HG03342 (cell line): ENCODE measurements around the gene FAM114A2.
A peak's percentile ranks its signal among the peaks of the same experiment; 100 is the strongest.

Experiments
- ATAC-seq: cut with Tn5 transposase; IDR thresholded peaks from one replicate; pipeline ENCODE4 v1.9.1; 2021; ENCODE audit warnings: mild to moderate bottlenecking, moderate library complexity; ENCODE audit not compliant: unreplicated experiment

FAM114A2 gene

DNA sequence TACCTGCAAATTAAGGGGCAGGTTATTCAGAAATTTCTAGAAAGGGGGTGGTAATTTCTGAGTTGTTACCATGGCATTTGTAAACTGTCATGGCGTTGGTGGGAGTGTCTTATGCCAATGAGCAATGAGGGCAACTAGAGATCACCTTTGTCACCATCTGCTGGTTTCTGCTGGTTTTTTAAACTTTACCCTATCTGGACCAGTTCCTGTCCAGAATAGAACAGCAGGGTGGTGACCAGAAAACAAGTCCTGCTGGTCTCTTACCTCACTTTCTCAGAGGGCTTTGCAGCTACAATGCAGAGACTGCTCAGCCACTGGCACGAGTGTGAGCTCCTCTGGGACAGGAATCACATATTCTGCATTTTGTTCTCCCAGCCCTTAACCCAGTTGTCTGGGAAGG lies 51.4 kb downstream of the FAM114A2 start:
- no peak for ATAC-seq

DNA sequence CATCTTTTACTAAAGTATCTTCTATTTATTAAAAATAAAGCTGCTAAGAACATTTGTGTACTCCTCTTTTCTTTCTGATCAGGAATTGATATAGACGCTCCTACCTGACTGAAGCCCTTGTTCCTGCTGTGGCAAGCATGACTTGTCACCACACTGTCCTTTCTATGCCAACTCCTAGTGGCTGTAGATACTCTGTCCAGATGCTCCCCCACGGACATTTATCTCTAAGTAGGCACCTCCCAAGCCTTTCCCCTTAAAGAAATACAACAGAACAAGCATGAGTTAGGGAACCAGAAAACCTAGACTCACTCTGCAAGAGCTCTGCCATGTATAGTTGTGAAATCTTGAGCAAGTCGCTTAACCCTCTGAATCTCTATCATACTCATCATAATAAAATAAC lies 53.2 kb downstream of the FAM114A2 start:
- no peak for ATAC-seq

DNA sequence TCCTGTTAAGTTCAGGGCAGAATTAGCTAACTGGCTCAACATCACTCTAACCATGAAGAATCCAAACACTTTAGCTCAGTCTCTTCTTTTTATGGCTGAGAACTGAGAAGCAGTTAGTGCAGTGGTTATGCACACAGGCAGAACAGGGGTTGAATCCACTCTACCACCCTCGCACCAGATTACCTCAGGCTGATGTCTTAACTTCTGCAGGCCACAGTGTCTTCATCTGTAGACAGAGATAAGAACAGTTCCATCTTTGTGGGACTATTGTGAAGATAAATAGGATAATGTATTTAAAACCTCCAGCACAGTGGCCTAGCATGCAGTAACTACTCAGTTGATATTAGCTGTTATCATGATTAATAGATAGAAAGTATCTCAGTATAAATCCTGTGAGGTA lies 54.8 kb downstream of the FAM114A2 start:
- no peak for ATAC-seq

DNA sequence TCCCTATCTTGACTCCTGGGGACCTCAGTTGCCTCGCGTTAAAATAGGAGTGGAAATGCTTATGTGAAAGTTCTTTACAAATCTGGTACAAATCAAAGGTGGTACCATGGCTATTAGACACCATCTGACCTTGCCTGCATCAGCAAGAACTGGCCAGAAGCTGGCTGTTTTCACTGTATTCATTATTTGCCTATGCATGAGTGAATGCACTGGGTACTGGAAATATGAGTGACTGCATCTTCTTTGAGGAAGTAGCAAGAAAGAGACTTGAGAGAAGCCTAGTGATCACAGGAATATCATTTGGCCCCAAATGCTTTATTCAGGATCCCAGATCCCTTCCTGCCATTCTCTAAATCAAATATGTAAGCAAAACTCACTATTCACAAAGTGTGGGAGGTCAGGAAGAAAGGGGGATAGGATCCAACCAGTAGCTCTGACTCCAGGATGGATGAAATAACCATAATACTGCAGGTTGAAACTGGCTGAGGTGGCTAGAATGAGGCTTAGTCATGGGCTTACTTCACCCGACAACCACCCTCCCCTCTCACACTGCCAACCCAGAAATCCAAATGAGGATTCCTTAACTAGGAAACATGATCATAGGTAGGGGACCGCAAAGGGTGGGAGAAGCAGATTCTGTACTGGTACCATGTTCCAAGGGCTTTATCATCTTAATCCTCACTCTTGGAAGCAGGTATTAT lies 56.7 kb downstream of the FAM114A2 start:
- ATAC-seq: no peak

DNA sequence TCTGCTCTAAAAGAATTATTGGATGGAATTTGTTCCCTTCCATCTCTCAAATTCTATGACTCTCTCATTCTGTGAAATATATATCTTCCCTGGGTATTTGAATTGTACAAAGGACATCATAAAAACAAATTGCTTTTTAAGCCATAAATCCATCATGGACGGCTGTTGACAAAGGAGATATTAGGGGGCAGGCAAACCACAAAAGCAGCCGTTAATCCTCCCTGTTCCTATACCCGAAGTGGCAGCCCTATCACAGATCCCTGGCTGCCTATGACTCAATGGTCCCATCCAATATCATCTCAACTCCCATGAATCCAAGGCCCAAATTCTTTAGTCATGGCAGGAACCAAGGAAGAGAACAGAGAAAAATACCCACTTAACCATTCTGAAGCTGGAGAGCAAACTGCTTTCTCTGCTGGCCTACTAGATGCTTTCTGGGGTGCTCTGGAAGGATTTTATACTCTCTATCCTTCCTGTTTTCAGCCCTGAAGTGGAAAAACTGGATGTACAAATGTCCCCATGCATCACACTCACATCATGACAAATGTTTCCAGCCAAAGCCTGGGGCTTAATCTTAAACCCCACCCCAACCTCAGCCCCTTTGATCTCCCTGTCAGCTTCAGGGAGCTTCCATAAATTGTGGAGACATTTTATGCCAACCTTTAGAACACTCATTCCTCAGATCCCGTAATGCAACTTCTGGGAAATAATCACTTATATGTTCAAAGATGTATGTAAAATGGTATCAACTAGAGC lies 59.5 kb downstream of the FAM114A2 start:
- ATAC-seq: no peak

DNA sequence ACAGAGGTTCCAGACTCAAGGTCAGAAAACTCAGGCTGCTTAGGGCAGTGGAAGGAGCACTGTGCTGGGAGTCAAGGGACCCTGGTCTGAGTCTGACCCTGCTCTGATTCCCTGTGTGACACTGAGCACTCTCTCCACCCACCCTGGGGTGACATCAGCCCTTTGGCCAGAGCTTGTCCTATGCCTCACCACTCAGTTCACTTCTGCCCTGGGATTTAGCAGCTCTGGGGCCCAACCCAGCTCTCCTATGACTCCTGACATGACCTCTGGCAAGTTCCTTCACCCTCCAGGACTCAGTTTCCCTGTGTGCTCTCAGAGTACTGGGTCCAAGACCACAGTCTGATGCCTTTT lies 63.9 kb downstream of the FAM114A2 start:
- no peak for ATAC-seq

DNA sequence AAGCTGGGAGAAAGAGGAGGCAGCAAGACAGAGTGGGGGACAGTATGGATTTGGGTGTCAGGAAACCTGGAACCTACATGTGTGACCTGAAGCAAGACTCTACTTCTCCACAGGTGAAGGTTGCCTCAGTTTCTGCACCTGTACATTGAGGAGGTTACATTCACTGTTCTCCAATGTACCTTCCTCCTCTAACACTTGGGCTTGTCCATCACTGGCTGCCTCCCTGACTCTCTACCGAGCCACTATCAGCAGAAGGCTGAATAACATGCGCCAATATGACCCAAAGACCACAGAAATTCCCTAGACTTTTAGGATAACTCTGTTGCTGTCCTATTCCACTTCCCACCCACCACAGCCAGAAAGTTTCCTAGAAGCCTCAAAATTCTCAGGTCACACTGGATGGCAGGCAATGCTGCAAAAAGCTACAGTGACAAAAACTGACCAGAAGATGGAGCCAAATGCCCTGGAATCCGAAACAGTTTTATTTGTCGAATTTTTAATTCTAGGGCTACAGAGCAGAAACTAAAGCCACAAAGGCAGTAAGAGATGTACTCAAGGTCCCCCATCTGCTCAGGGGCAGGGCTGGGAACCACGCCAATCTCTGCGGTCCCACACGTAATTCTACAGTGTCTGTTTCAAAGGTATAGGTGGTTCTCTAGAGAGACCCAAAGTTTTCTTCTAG lies 64.4 kb downstream of the FAM114A2 start:
- peak; percentile 54 for ATAC-seq

DNA sequence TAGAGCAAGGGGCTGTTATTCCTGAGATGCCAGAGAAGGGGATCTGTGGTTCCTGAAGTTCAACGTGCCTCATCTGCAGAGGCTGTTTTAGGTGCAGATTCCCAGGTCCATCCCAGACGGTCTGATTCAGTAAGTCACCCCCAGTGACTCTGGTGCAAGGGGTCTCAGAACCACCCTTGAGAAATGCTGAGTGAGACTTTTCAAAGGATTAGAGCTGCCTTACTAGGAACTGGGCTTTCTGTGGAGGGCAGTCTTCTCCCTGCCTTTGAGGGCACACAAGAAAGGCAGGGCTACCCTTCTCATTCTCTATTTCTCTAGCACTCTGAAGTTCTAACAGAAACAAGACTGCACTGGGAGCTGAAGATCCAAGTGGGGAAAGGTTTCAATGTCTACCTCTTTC lies 66.5 kb downstream of the FAM114A2 start:
- no peak for ATAC-seq

DNA sequence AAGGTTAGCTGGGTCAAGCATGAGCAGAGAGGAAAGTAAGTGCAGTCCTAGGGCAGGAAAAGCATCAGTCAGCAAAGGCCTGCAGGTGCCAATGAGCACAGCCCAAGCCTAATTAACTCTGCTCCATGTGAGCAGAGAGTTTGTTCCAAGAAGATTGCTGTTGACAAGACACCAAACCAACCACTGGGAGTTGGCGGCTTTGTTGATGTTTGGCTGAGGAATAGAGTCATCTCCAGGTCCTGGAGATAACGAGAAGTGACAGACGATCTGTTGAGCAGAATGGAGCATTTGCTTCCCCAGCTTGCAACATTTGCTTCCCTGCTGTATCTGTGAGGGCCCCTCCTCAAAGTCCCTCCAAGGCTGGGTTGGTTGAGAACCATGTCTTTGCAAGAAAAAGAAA lies 68.2 kb downstream of the FAM114A2 start:
- no peak for ATAC-seq

DNA sequence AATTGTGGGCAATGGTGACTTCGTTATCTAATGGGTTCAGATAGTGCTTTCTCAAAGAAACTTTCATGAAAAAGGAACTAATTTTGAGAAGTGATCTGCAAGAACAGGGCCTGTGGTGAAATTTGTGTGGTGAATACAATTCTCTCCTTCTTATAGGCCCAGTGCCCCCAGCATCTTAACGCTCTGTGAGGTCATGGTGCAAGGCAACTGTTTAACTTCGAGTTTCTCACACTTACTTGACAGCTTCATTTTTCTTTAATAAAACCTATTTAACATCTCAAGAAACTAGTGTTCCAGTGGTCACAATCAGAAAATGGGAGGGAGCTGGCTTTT lies 69.2 kb downstream of the FAM114A2 start:
- no peak for ATAC-seq

DNA sequence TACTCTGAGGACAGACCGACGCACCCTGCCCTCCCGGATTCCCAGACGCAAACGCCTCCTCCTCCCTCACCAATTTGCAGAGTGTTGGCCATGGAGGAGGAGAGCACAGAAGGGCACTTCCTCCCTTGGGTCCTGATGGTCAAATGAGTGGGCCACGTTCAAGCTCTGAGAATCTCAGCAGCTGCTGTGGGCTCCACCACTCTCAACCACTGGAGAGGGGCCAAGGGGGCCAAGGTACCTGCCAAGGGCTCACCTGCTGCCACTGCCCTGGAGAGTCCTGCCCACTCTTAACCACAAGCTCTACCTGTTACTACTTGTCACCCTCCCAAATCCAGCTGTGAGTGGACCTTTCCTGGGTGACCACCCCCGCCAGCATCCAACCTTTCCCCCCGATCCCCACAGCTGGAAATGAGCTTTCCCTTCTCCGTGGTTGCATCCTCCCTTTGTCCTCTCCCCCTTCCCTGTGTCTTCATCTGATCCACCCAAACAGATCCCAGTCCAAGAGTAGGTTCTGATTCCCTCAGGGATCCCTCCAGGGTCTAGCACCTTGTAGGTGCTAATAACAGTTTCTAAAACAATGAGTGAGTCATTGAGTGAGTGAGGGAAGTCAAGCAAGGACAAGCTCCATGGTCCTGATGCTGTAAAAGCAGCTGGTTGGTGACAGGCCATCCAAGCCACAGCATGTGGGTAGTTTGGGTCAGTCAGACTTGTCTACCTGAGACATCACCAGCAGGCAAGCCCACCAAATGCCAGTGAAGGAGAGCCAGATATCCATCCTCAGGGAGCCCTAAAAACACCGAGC lies 69.7 kb downstream of the FAM114A2 start:
- ATAC-seq: no peak

DNA sequence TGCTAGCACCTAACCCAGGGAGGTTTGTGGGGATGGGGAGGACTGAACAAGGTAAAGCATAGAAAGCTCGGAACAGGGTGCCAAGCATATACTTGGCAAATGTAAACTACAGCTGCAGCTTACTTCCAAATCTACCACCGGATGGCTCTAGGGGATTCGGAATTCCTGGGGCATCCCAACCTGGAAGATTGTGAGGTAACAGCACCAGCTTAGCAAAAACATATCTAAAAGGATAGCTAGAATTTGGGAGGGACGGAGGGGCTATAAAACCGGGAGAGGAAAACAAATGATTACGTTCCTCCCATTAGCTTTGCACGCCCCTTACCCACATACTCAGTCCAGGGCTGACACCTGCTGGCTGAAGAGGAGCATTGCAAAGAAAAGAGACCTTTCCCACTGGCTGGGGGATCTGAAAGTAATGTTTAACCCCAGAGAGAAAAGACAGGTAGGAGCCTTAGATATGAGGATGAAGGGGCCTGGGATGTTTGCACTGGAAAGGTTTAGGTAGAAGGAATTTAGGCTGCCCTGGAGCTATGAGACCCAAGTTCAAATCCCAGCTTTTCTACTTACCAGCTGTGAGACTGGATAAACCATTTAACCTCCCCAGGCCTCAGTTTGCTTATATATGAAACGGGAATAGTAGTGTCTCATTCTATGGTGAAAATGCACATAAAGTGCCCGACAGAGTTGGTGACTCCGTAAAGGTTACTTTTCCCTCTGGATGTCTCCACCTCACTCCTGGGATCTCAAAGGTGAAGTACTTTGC lies 73.6 kb downstream of the FAM114A2 start:
- ATAC-seq: peak; percentile 83

DNA sequence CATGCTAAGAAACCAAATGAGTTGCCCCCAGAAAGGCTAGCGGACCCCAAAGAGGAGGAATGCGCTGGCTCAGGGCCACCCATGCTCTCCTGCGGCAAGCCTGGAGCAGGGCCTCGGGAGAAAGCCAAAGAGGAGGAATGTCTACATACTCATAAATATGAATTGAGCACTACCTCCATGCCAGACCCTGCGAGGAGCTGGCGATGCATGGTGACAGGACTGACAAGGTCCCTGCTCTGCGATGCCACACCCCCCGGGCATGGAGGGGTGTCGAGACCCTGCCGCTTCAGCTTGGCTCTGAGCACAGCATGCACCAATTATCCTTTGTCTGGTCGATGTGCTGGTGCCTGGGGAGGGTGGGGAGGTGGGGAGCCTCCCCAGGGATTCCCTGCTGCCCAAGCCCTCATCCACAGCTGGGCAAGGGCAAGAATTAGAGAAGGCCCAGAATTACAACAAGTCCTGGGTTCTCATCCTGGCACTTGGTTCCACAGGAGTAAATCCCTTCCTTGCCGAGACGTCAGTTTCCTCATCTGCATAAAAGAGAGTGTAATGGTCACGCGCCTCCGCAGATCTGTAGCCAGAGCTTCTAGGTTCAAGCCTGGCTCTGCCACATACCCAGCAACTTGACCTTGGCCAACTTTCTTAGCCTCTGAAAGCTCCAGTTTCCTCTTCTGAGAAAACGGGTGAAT lies 74.4 kb downstream of the FAM114A2 start:
- peak; percentile 7 for ATAC-seq

DNA sequence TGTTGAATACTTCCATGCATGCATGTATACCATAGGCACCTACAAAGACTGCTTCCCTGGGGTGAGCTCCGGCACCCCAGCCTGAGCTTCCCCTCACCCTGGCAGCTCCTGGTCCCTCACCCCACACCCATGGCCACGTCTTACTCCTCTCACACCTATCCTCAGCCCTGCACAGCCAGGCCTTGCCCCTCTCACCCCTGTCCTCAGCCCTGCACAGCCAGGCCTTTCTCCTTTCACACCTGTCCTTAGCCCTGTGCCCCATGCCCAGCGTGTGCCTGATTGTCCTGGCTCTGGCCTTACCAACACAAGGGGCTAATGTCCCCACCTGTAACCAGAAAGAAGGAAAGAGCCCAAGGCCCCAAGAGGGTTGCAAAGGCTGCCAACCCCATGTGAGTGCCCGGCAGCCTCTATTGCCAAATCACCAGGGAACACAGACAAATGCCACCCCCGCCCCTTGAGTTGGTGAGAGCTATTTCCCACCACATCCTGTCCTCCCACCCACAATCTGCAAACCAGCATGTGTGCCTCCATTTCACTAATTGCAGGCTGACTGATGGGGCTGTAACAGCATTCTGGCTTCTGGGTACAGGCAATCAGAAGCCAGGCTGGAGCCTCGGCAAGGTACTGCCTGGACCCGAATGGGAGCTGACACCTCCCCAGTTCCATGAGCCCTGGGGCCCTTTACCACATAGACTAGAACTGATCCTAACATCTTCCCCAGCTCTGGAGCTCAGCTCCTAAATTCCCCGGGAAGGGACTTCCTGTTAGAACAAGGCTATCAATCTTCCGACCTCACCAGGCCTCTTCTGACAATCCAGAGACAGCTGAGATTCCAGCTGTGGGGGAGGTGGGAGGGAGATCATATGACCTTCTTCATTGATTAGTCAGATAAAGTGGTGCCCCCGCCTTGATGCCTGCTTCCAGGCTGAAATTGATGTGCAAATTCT lies 78.2 kb downstream of the FAM114A2 start:
- ATAC-seq: no peak

DNA sequence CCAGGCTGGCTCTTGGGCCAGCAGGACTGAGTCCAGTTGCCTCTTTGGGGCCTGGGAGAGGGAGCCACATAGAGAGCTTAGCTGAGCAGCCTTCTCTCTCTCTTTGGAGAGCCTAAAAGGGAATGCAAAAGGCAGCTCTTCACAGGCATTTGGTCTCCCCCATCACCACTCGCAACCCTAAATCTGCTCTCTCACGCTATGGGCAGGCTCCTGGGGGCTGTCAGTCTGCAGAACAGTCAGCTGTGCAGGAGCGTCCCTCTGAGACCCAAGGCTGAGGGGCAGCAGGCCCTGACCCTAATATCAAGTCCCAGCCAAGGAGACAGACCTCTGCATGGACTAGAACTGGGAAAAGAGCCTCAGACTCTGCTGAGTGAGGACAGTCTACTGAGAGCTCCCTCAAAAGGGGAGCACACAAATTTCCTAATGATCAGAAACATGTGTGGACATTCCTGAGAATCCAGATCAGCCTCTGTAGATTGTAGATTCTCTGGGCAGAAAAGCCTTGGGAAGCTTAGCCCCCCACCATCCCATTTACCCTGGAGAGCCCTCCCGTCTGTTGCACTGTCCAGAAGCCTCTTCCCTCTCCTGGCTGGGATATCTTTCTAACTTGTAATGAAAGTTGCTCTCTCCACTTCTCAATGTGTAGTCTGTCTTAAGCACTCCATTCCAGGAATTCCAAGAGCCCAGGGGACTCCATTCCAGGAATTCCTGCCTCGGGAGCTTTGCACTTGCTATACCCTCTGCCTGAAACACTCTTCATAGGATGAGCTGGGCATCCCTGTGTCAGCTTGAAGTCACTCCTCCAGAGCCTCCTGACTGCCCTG lies 79.4 kb downstream of the FAM114A2 start:
- no peak for ATAC-seq

DNA sequence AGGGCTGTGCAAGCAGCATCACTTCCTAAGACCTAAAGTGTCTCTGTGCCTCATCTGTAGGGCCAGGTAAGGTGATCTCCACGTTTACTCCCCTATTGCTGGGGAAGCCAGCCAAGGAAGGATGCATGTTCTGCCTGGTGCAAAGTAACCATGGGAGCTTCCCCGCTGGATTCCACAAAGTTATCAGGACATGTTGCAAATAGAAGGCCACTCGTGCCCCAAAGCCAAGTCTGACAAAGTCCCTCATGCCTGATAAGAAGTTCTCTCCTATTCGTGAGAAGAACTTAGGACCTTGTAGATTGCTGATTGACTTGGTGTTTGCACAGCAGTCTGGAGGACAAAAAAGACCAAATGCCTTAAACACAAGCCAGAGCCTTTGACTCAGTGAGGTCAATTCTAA lies 81.5 kb downstream of the FAM114A2 start:
- ATAC-seq: no peak

DNA sequence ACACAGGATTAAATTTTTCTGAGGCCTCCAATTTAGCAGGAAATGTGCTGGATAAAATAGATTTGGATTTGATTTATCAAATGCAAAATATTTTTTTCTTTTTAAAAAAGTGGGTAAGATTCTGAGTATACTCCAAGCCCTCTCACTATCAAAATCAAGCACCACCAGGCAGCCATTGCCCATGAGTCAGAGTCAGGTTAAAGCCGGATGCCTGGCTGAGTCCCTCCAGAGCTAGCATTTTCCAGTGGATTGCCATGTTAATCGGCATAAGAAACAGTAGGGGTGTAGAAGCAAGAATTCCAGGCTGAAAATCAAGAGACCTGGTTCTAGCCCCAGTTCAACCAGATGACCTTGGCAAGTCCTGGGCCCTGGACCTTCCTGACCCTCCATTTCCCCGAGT lies 85.3 kb downstream of the FAM114A2 start:
- ATAC-seq: no peak

DNA sequence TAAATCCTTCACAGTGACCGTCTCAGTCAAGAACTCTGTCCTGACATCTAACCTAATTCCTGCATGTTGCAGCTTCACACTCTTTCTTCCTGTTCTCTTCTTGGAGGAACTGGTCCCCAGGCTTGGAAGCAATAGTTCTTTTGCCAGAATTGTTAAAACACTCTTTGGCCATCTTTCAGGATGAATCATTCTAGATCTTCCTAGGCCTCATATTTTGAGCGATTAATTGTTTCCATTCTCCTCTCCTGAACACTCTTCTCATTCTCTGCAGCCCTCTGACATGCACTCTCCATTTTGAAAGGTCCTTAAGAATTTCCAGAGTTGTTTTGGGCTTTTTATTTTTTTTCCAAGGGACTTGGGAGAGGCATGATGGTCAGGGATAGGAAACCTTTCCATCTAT lies 85.8 kb downstream of the FAM114A2 start:
- ATAC-seq: no peak
